Measurements from ENCODE around the gene TREH.

GRCh38 chr11:118638726-118639125 lies 40.7 kb downstream of the TREH start:
- TF ChIP-seq EZH2 (optimal IDR thresholded peaks at IDR 0.05; ENCODE audit: low read depth, low read length) = no peak
- TF ChIP-seq, protein P1, sequence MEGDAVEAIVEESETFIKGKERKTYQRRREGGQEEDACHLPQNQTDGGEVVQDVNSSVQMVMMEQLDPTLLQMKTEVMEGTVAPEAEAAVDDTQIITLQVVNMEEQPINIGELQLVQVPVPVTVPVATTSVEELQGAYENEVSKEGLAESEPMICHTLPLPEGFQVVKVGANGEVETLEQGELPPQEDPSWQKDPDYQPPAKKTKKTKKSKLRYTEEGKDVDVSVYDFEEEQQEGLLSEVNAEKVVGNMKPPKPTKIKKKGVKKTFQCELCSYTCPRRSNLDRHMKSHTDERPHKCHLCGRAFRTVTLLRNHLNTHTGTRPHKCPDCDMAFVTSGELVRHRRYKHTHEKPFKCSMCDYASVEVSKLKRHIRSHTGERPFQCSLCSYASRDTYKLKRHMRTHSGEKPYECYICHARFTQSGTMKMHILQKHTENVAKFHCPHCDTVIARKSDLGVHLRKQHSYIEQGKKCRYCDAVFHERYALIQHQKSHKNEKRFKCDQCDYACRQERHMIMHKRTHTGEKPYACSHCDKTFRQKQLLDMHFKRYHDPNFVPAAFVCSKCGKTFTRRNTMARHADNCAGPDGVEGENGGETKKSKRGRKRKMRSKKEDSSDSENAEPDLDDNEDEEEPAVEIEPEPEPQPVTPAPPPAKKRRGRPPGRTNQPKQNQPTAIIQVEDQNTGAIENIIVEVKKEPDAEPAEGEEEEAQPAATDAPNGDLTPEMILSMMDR (IDR thresholded peaks at IDR 0.05; ENCODE audit: low read length) = no peak
